Spleen (tissue), 11 donors: ENCODE data around the gene ARL15. TPM values are rescaled to one million over a fixed set of nuclear protein-coding genes. Genes with fewer than 3 reads are reported as not detected.

Source experiments
- DNase-seq: peaks from one replicate; pipeline ENCODE4 v3.0.0-alpha.2; 2020
- H3K27ac ChIP-seq, 8 donors: fragments of 200-600 bp; sonication (generic) in 7 of 8; 1 replicate in 4 of 8; 2 replicates in 4 of 8; pipeline versions ENCODE4 v1.5.0 to v1.8.0; 2016 to 2021; ENCODE audit warnings: inconsistent platforms in 4 of 8, mild to moderate bottlenecking in 4 of 8, moderate library complexity in 1 of 8
- H3K27me3 ChIP-seq, 7 donors: fragments of 200-600 bp; sonication (generic) in 6 of 7; replicated peaks in 1 of 7; 1 replicate in 4 of 7; 2 replicates in 3 of 7; pipeline versions ENCODE4 v1.5.0 to v1.8.0; 2016 to 2021; ENCODE audit warnings: inconsistent platforms in 3 of 7, mild to moderate bottlenecking in 1 of 7
- H3K36me3 ChIP-seq, 6 donors: fragments of 200-600 bp; sonication (generic) in 5 of 6; 1 replicate in 4 of 6; 2 replicates in 2 of 6; pipeline versions ENCODE4 v1.5.0 to v1.8.0; 2016 to 2021; ENCODE audit warnings: inconsistent platforms in 2 of 6
- H3K4me1 ChIP-seq, 6 donors: fragments of 200-600 bp; sonication (generic) in 5 of 6; 1 replicate in 3 of 6; 2 replicates in 3 of 6; pipeline versions ENCODE4 v1.5.0 to v1.8.0; 2016 to 2021; ENCODE audit warnings: inconsistent platforms in 3 of 6
- H3K4me3 ChIP-seq, 8 donors: fragments of 200-600 bp; sonication (generic) in 7 of 8; 1 replicate in 4 of 8; 2 replicates in 4 of 8; pipeline versions ENCODE4 v1.5.0 to v1.8.0; 2016 to 2021; ENCODE audit warnings: inconsistent platforms in 4 of 8, mild to moderate bottlenecking in 4 of 8, moderate library complexity in 2 of 8
- H3K9me3 ChIP-seq, 8 donors: fragments of 200-600 bp; sonication (generic) in 7 of 8; 1 replicate in 4 of 8; 2 replicates in 4 of 8; pipeline versions ENCODE4 v1.5.0 to v1.8.0; 2016 to 2021; ENCODE audit warnings: inconsistent platforms in 4 of 8
- POLR2A ChIP-seq, 3 donors: fragments of 450-650 bp; IDR thresholded peaks; one replicate each; pipeline ENCODE4 v1.5.1; 2017; ENCODE audit warnings: antibody characterized with exemption in 3 of 3, mild to moderate bottlenecking in 1 of 3
- POLR2AphosphoS5 ChIP-seq, 3 donors: sonication (generic); formaldehyde crosslinking; IDR thresholded peaks; one replicate each; pipeline ENCODE4 v1.5.1; 2017; ENCODE audit warnings: antibody characterized with exemption in 3 of 3
- WGBS, 5 donors: extraction: QIAGEN DNeasy Blood & Tissue Kit in 3 of 5; methylation state at CpG; one replicate each; pipeline versions ENCODE4 v1.1.5 to v1.1.7; 2013 to 2018; 5-methylcytosine and 5-hydroxymethylcytosine counted together
- intact Hi-C: fragments of 100-400 bp; cut with DNase I; formaldehyde crosslinking; loops from one replicate; pipeline ENCODE4 v1.15.0; 2023; ENCODE audit warnings: low total_unique reads
- polyA plus RNA-seq, 3 donors: library from polyadenylated mRNA; stranded (reverse); fragments of 200-250 nt; gene quantifications; one replicate each; pipeline ENCODE4 v1.2.1, GENCODE V29; 2013
- total RNA-seq, 7 donors: library from RNA; depleted of rRNA in 3 of 7; stranded (reverse); fragments of >200 nt in 3 of 7; fragmentation: NEBNext Ultra II Directional in 4 of 7; extraction: Animal tissue kit (Norgen Biotek cat#: 25700) in 4 of 7; gene quantifications; one replicate each; pipeline versions ENCODE4 v1.1.0 to v1.2.1, GENCODE V29; 2016 to 2021
- TF ChIP-seq, protein P1 (sequence below), 11 experiments: fragments of 200-600 bp in 7 of 11; fragments of 450-650 bp in 4 of 11; sonication (generic) in 4 of 11; IDR thresholded peaks in 8 of 11; conservative IDR thresholded peaks in 3 of 11; 1 replicate in 7 of 11; 2 replicates in 4 of 11; pipeline versions ENCODE4 v1.4.0 to v1.8.0; 2016 to 2021; ENCODE audit warnings: antibody characterized with exemption in 11 of 11, inconsistent platforms in 4 of 11, mild to moderate bottlenecking in 1 of 11
- donor health status: healthy with polysubstance abuse.
- donor health status: DM: no; HTN: no; CAD: no; lungs with moderate emphysema.
- donor health status: DM: no; HTN: no; CAD: no.
- donor health status: Bipolar disorder and iron deficiency.
- donor health status: healthy.
- donor health status: DM: no; HTN: no; CAD: no.
- donor health status: DM: yes; HTN: yes; CAD: no.

ARL15 gene
- total and polyA plus RNA-seq, 10 donors: 6.3 to 70.2 (median 37.1) TPM

DNA sequence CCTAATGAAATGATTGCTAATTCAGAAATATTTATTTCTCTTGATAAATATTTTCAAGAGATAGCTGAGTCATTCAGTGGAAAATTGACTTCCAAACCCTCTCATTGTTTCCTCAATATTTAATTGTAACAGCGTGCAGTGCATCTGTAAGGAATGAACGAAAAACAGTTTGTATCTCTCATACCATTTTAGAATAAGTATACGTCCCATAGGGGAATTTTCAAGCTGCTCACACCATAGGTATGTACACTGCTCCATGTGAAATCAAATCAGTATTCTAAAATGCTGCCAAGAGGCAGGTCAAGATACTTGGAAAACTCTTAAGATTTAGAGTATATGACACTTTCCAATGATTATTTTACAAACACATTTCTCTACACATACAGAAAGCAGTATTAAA is 202.2 kb downstream of the ARL15 start:
- Histone ChIP-seq H3K9me3 (no peaks in the 10 kb centered on the region), H3K36me3 (peaks cover 0 to 27% (median 0%) of the 10 kb centered on the region in 6 donors), H3K4me3 (no peak overlapping the region), H3K4me1 (no peaks in the 10 kb centered on the region), H3K27me3 (no peaks in the 10 kb centered on the region), H3K27ac (no peak overlapping the region)
- TF ChIP-seq, protein P1, sequence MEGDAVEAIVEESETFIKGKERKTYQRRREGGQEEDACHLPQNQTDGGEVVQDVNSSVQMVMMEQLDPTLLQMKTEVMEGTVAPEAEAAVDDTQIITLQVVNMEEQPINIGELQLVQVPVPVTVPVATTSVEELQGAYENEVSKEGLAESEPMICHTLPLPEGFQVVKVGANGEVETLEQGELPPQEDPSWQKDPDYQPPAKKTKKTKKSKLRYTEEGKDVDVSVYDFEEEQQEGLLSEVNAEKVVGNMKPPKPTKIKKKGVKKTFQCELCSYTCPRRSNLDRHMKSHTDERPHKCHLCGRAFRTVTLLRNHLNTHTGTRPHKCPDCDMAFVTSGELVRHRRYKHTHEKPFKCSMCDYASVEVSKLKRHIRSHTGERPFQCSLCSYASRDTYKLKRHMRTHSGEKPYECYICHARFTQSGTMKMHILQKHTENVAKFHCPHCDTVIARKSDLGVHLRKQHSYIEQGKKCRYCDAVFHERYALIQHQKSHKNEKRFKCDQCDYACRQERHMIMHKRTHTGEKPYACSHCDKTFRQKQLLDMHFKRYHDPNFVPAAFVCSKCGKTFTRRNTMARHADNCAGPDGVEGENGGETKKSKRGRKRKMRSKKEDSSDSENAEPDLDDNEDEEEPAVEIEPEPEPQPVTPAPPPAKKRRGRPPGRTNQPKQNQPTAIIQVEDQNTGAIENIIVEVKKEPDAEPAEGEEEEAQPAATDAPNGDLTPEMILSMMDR (IDR thresholded peaks at IDR 0.05 in 8 of 11, conservative IDR thresholded peaks at IDR 0.05 in 3 of 11): no peak
- no peak for TF ChIP-seq POLR2AphosphoS5 (IDR thresholded peaks at IDR 0.05)
- TF ChIP-seq POLR2A (IDR thresholded peaks at IDR 0.05): no peak
- intact Hi-C loops: no loop called here
- no peak for DNase-seq
- WGBS, 5 donors: 82 to 98% (median 94%) methylated on average over 3 of the region's 3 CpGs

DNA sequence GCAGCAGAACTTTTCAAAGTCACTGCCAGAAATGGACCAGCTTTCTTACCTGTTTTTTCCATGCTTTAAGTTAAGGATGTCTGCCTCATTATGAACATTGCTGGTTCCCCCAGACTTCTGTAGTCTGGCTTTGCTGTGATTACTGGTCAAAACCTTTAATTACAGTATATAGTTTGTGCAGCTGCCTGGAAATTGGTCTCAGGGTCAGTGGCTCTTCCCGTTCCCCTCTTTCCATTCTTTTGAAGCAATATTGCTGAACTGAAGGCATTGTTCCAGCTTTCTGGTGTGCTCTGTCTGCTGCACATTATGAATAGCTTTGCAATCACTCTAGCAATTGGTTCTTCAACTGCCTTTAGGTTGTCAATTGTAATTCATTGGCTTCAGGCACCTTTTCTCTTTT is 206.5 kb downstream of the ARL15 start:
- TF ChIP-seq POLR2AphosphoS5 (IDR thresholded peaks at IDR 0.05): no peak
- TF ChIP-seq POLR2A (IDR thresholded peaks at IDR 0.05): no peak
- TF ChIP-seq, protein P1 (IDR thresholded peaks at IDR 0.05 in 8 of 11, conservative IDR thresholded peaks at IDR 0.05 in 3 of 11): no peak
- 68 to 87% (median 82%) methylated on average over 1 of the region's 1 CpG for WGBS, 5 donors
- H3K4me3 ChIP-seq: no peak overlapping the region
- H3K27me3 ChIP-seq: no peaks in the 10 kb centered on the region
- no peaks in the 10 kb centered on the region for H3K4me1 ChIP-seq
- intact Hi-C loops: no loop called here
- no peak overlapping the region for H3K27ac ChIP-seq
- peaks cover 0 to 11% (median 0%) of the 10 kb centered on the region in 6 donors for H3K36me3 ChIP-seq
- H3K9me3 ChIP-seq: no peaks in the 10 kb centered on the region
- no peak for DNase-seq

DNA sequence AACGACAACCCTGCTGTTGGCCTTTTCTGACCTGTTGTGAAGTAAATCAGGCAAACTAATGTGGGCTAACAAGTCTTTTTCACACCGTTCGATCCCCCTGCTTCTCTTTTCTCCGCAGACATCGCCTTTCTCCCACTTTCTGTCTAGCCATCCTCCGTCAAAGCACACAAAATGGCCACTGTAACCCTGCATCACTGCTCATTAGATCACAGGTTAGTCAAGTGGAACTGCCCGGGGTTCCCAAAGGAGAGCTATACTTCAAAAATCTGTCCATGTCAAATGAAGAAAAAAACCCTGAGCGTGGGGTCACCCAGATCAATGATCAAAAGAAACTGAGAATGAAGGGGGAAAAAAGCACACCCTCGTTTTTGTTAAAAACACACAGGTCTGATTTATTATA is 212.1 kb downstream of the ARL15 start:
- intact Hi-C loops: no loop called here
- H3K27ac ChIP-seq: no peak overlapping the region
- no peaks in the 10 kb centered on the region for H3K4me1 ChIP-seq
- TF ChIP-seq POLR2A (IDR thresholded peaks at IDR 0.05) (no peak), POLR2AphosphoS5 (IDR thresholded peaks at IDR 0.05) (no peak)
- TF ChIP-seq, protein P1 (IDR thresholded peaks at IDR 0.05 in 8 of 11, conservative IDR thresholded peaks at IDR 0.05 in 3 of 11): no peak
- H3K4me3 ChIP-seq: no peak overlapping the region
- 83 to 95% (median 90%) methylated on average over 9 of the region's 9 CpGs for WGBS, 5 donors
- no peaks in the 10 kb centered on the region for H3K9me3 ChIP-seq
- H3K36me3 ChIP-seq: no peaks in the 10 kb centered on the region
- DNase-seq: no peak
- no peaks in the 10 kb centered on the region for H3K27me3 ChIP-seq

DNA sequence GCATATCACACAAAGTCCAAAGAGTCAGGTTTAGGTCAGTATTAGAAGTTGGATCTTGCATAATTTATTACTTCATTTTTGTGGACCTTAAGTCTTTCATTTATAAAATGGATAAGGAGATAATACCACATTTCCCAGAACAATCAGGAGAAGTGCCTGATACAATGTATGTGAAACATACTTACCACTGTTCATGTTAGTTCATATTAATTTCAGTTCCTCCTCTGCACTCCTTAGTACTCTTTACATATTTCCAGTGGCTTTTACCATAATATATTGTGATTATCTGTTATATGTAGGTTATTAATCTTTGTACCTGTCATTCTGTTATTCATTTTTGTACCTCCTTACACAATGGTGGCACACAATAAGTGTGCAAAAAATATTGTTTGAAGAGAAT is 214.4 kb downstream of the ARL15 start:
- intact Hi-C loops: no loop called here
- Histone ChIP-seq H3K4me1 (no peaks in the 10 kb centered on the region), H3K36me3 (peaks cover 0 to 6% (median 0%) of the 10 kb centered on the region in 6 donors), H3K27me3 (no peaks in the 10 kb centered on the region), H3K9me3 (no peaks in the 10 kb centered on the region), H3K4me3 (no peak overlapping the region), H3K27ac (no peak overlapping the region)
- no peak for DNase-seq
- TF ChIP-seq, protein P1 (IDR thresholded peaks at IDR 0.05 in 8 of 11, conservative IDR thresholded peaks at IDR 0.05 in 3 of 11): no peak
- TF ChIP-seq POLR2AphosphoS5 (IDR thresholded peaks at IDR 0.05) (no peak), POLR2A (IDR thresholded peaks at IDR 0.05) (no peak)
